Uterus (tissue), 4 donors: ENCODE results near the gene PIEZO2. TPM values are rescaled to one million over a fixed set of nuclear protein-coding genes. Genes with fewer than 3 reads are reported as not detected.

Source experiments
- DNase-seq, 2 donors: peaks; one replicate each; pipeline ENCODE4 v3.0.0-alpha.2; 2019 to 2020
- H3K27ac ChIP-seq, 2 donors: fragments of 200-600 bp; sonication (generic); 1 replicate in 1 of 2; 2 replicates in 1 of 2; pipeline ENCODE4 v1.5.1; 2016 to 2018
- H3K27me3 ChIP-seq, 2 donors: fragments of 200-600 bp; sonication (generic); one replicate each; pipeline ENCODE4 v1.5.1; 2018 to 2019; ENCODE audit warnings: control low read depth in 1 of 2
- H3K36me3 ChIP-seq, 2 donors: fragments of 200-600 bp; sonication (generic); one replicate each; pipeline ENCODE4 v1.5.1; 2019; ENCODE audit warnings: control low read depth in 1 of 2
- H3K4me1 ChIP-seq, 2 donors: fragments of 200-600 bp; sonication (generic); one replicate each; pipeline ENCODE4 v1.5.1; 2018 to 2019; ENCODE audit warnings: control low read depth in 1 of 2
- H3K4me3 ChIP-seq, 2 donors: fragments of 200-600 bp; sonication (generic); 1 replicate in 1 of 2; 2 replicates in 1 of 2; pipeline ENCODE4 v1.5.1; 2018 to 2019; ENCODE audit warnings: mild to moderate bottlenecking in 1 of 2
- H3K9me3 ChIP-seq, 2 donors: fragments of 200-600 bp; sonication (generic); one replicate each; pipeline ENCODE4 v1.5.1; 2019; ENCODE audit warnings: control low read depth in 1 of 2
- CTCF ChIP-seq, 4 experiments: fragments of 200-600 bp in 2 of 4; fragments of 450-650 bp in 2 of 4; sonication (generic) in 2 of 4; IDR thresholded peaks; one replicate each; pipeline ENCODE4 v1.5.1; 2016 to 2019; ENCODE audit warnings: antibody characterized with exemption in 4 of 4, mild to moderate bottlenecking in 2 of 4, moderate library complexity in 1 of 4
- POLR2A ChIP-seq, 2 donors: fragments of 450-650 bp; IDR thresholded peaks; one replicate each; pipeline ENCODE4 v1.6.1; 2016; ENCODE audit warnings: antibody characterized with exemption in 2 of 2, mild to moderate bottlenecking in 1 of 2, moderate library complexity in 1 of 2
- intact Hi-C: fragments of 100-400 bp; cut with DNase I; formaldehyde crosslinking; loops from one replicate; pipeline ENCODE4 v1.15.1; 2023; ENCODE audit warnings: low total_unique reads
- total RNA-seq, 4 donors: library from RNA; depleted of rRNA in 3 of 4; stranded (reverse); fragments of >200 nt in 3 of 4; gene quantifications; one replicate each; pipeline versions ENCODE4 v1.1.0 to v1.2.4, GENCODE V29; 2014 to 2023
- donor health status: DM: yes; HTN: yes; CAD: no.

PIEZO2 gene
- total RNA-seq, 4 donors from 2014 or later: 1.8 to 42.8 (median 5.6) TPM

- Histone ChIP-seq H3K4me1 (no peaks in the 10 kb centered on the region), H3K36me3 (no peaks in the 10 kb centered on the region), H3K9me3 (no peaks in the 10 kb centered on the region), H3K27ac (no peak overlapping the region), H3K27me3 (no peaks in the 10 kb centered on the region), H3K4me3 (no peak overlapping the region)
- intact Hi-C loops: no loop called here
- DNase-seq: no peak
- no peak for TF ChIP-seq POLR2A (IDR thresholded peaks at IDR 0.05)
- no peak for TF ChIP-seq CTCF (IDR thresholded peaks at IDR 0.05)
Observed at GRCh38 chr18:10875811-10876210, 273.6 kb downstream of the PIEZO2 start.

- intact Hi-C loops: no loop called here
- H3K4me1 ChIP-seq: no peaks in the 10 kb centered on the region
- TF ChIP-seq CTCF (IDR thresholded peaks at IDR 0.05): no peak
- DNase-seq: no peak
- H3K36me3 ChIP-seq: no peaks in the 10 kb centered on the region
- H3K27ac ChIP-seq: no peak overlapping the region
- H3K4me3 ChIP-seq: no peak overlapping the region
- no peaks in the 10 kb centered on the region for H3K27me3 ChIP-seq
- H3K9me3 ChIP-seq: no peaks in the 10 kb centered on the region
Observed at GRCh38 chr18:10872304-10872703, 277.1 kb downstream of the PIEZO2 start.

- TF ChIP-seq CTCF (IDR thresholded peaks at IDR 0.05): no peak
- no peak for TF ChIP-seq POLR2A (IDR thresholded peaks at IDR 0.05)
- H3K9me3 ChIP-seq: no peaks in the 10 kb centered on the region
- H3K27me3 ChIP-seq: no peaks in the 10 kb centered on the region
- DNase-seq: no peak
- H3K27ac ChIP-seq: no peak overlapping the region
- H3K4me3 ChIP-seq: no peak overlapping the region
- intact Hi-C loops: no loop called here
- no peaks in the 10 kb centered on the region for H3K36me3 ChIP-seq
- no peaks in the 10 kb centered on the region for H3K4me1 ChIP-seq
Observed at GRCh38 chr18:10864722-10865121, 284.6 kb downstream of the PIEZO2 start.

GRCh38 chr18:10863026-10863425 lies 286.3 kb downstream of the PIEZO2 start:
- intact Hi-C loops: no loop called here
- Histone ChIP-seq H3K4me3 (no peak overlapping the region), H3K9me3 (no peaks in the 10 kb centered on the region), H3K4me1 (no peaks in the 10 kb centered on the region), H3K27me3 (no peaks in the 10 kb centered on the region), H3K36me3 (no peaks in the 10 kb centered on the region), H3K27ac (no peak overlapping the region)
- TF ChIP-seq POLR2A (IDR thresholded peaks at IDR 0.05): no peak
- TF ChIP-seq CTCF (IDR thresholded peaks at IDR 0.05): no peak
- no peak for DNase-seq

- no peak for DNase-seq
Observed at GRCh38 chr18:10860928-10861327, 288.4 kb downstream of the PIEZO2 start.

More at GRCh38 chr18:10860928-10861327, 288.4 kb downstream of the PIEZO2 start:
- TF ChIP-seq POLR2A (IDR thresholded peaks at IDR 0.05) (no peak), CTCF (IDR thresholded peaks at IDR 0.05) (no peak)
- H3K9me3 ChIP-seq: no peaks in the 10 kb centered on the region
- H3K27ac ChIP-seq: no peak overlapping the region
- no peaks in the 10 kb centered on the region for H3K4me1 ChIP-seq
- H3K27me3 ChIP-seq: no peaks in the 10 kb centered on the region
- intact Hi-C loops: no loop called here
- no peak overlapping the region for H3K4me3 ChIP-seq
- H3K36me3 ChIP-seq: no peaks in the 10 kb centered on the region
